Measurements from ENCODE around the gene PROSER2.

Gene PROSER2

DNA sequence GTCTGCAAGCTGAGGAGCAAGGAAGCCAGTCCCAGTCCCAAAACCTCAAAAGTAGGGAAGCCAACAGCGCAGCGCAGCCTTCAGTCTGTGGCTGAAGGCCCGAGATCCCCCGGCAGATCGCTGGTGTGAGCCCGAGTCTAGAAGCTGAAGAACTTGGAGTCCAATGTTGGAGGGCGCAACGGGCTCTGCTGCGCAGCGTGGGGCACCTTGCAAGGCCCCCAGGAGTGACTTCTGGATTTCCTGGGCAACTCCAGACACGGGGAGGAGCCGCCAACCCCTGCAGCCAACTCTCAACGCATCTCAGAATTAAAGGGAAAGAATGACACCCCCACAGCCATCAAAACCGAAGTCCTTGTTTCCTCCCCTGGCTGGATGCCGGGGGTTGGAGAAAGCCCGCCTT is 18.8 kb upstream of the PROSER2 start:
- H3K27ac ChIP-seq = no peak overlapping the region
- DNase-seq (ENCODE audit: low spot score) = no peak
- no peak overlapping the region for H3K4me3 ChIP-seq
- TF ChIP-seq, protein P1, sequence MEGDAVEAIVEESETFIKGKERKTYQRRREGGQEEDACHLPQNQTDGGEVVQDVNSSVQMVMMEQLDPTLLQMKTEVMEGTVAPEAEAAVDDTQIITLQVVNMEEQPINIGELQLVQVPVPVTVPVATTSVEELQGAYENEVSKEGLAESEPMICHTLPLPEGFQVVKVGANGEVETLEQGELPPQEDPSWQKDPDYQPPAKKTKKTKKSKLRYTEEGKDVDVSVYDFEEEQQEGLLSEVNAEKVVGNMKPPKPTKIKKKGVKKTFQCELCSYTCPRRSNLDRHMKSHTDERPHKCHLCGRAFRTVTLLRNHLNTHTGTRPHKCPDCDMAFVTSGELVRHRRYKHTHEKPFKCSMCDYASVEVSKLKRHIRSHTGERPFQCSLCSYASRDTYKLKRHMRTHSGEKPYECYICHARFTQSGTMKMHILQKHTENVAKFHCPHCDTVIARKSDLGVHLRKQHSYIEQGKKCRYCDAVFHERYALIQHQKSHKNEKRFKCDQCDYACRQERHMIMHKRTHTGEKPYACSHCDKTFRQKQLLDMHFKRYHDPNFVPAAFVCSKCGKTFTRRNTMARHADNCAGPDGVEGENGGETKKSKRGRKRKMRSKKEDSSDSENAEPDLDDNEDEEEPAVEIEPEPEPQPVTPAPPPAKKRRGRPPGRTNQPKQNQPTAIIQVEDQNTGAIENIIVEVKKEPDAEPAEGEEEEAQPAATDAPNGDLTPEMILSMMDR (IDR thresholded peaks at IDR 0.05) = no peak

DNA sequence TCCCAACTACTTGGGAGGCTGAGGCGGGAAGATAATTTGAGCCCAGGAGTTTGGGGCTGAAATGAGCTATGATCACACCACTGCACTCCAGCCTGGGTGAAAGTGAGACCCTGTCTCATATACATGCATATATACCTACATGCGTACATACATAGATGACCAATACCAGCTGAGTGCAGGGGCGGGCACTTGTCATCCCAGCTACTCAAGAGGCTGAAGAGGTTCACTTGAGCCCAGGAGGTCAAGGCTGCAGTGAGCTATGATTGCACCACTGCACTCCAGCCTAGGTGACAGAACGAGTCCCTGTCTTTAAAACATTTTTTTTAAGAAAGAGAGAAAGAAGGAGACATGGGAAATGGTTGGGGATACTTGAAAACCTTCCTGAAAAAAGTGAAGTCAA is 17.4 kb upstream of the PROSER2 start:
- H3K4me3 ChIP-seq = no peak overlapping the region
- no peak for DNase-seq (ENCODE audit: low spot score)
- no peak overlapping the region for H3K27ac ChIP-seq
- TF ChIP-seq, protein P1 (IDR thresholded peaks at IDR 0.05) = no peak

DNA sequence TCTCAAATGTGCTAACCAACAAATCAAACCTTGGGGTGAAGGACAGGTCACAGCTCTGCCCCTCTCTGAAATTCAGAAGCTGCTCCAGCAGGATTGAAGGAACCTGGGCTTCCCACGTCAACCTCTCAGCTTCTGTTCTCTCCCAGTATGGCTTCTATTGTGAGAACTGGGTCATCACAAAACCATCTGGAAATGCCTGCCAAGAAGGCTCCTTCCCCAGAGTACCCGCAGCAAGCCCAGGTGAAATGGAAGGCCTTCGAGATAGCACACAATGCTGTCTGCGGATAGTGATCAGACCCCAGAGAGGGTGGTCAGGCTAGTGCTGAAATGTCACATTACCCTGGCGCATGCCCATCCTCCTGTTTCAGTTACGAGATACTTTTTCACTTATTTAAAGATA is 16.4 kb upstream of the PROSER2 start:
- no peak overlapping the region for H3K4me3 ChIP-seq
- TF ChIP-seq, protein P1 (IDR thresholded peaks at IDR 0.05) = no peak
- no peak for DNase-seq (ENCODE audit: low spot score)
- no peak overlapping the region for H3K27ac ChIP-seq

DNA sequence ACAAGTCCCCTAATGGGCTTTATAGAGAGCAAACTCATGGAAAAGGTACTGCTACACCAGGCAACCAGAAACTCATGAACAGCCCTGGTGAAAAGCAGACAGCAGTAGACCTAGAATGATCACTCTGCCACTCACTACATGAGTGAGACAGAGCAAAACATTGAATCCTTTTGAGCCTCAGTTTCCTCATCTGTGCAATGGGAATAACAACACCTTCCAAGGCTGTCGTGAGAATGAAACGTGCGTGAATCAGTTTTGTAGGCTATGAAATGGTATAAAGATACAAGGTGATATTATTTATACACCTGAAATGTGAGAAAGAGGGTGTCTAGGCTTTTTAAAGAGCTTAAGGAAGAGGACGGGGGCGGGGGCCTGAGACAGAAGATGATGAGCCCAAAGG is 14.3 kb upstream of the PROSER2 start:
- no peak overlapping the region for H3K27ac ChIP-seq
- H3K4me3 ChIP-seq = no peak overlapping the region
- TF ChIP-seq, protein P1 (IDR thresholded peaks at IDR 0.05) = no peak
- no peak for DNase-seq (ENCODE audit: low spot score)

DNA sequence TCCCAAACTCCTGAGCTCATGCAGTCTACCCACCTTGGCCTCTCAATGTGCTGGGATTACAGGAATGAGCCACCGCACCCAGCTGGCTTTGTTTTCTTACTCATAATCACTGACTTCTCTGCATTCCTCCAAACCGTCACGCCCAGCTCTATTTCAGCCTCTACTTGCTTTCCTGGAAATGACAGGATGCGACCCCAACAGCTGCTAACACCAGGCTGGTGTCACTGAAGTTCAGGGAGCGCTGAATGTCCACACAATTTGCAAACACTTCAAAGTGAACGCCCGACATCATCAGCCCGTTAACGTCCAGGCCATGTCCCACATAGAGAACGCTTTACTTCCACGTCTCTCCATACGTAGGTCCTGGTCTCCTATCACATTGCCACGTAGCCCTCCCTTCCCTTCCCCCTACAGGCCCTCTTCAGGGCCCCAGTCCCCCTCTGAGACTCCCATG is 12.8 kb upstream of the PROSER2 start:
- H3K27ac ChIP-seq = no peak overlapping the region
- H3K4me3 ChIP-seq = no peak overlapping the region
- no peak for DNase-seq (ENCODE audit: low spot score)
- TF ChIP-seq, protein P1 (IDR thresholded peaks at IDR 0.05) = no peak

DNA sequence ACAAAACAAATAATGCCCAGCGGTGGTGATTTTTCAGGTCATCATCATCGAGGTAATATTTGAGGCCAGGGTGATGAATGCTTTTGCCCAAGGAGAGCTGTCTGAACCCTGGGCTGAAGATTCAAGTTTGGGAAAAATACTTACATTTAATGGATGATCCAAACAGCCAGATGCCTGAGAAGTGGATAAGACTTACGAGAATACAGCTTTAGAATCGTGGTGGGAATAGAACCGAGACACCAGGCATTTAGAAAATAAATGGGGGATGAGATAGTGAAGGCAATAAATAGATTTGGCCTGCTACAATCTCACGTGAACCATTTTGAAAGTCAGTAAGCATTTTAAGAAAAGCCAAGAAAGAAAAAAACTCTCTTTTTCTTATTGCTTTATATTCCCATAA is 12.2 kb upstream of the PROSER2 start:
- TF ChIP-seq, protein P1 (IDR thresholded peaks at IDR 0.05) = no peak

DNA sequence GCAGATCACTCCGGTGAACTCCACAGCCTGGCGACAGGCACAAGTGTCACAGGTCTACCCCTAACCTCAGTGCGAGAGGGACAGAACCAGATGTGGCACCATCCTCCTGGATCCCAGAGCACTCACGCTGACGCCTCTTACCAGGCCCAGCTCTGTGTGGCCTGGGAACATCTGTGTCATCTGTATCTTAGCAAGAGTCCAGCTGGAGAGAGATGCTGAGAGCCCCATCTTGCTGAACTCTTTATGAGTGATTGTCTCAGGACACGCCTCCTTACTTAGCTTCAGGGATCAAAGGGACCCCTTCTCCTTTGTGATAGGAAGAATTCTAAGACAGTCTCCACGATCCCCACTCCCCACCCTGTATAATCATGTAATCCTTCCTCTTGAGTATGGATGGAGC is 10.0 kb upstream of the PROSER2 start:
- DNase-seq (ENCODE audit: low spot score) = no peak
- H3K4me3 ChIP-seq = no peak overlapping the region
- no peak overlapping the region for H3K27ac ChIP-seq
- TF ChIP-seq, protein P1 (IDR thresholded peaks at IDR 0.05) = no peak

More for the DNA sequence above, 12.2 kb upstream of the PROSER2 start:
- no peak for DNase-seq (ENCODE audit: low spot score)
- Histone ChIP-seq H3K4me3 (no peak overlapping the region), H3K27ac (no peak overlapping the region)
